WTC11 (cell line): Measurements from ENCODE around the gene LIMK1. TPM values are rescaled to one million over a fixed set of nuclear protein-coding genes. Genes with fewer than 3 reads are reported as not detected.

Experiments used
- ATAC-seq: fragments of 200-7000 bp; cut with Tn5 transposase; 2 replicates; pipeline ENCODE4 v1.10.0; 2021; ENCODE audit warnings: mild to moderate bottlenecking, moderate library complexity
- CTCF ChIA-PET: fragments of 300-600 bp; sonication (Branson Sonifier 250); formaldehyde crosslinking; loops from one replicate; lab custom pipeline; 2021; ENCODE audit warnings: antibody characterized with exemption; lab: Charles Lee
- POLR2A ChIA-PET: fragments of 350-600 bp; sonication (Branson Sonifier 250); formaldehyde crosslinking; loops from one replicate; lab custom pipeline; 2021; ENCODE audit warnings: antibody characterized with exemption; lab: Charles Lee
- DNase-seq: peaks from one replicate; pipeline ENCODE4 v3.0.0; 2021; ENCODE audit warnings: low spot score
- H3K27ac Mint-ChIP-seq: 2 replicates; pipeline ENCODE4 v1.8.0; 2021; ENCODE audit warnings: mixed read lengths
- H3K27me3 Mint-ChIP-seq: 2 replicates; pipeline ENCODE4 v1.8.0; 2021; ENCODE audit warnings: low read depth, mild to moderate bottlenecking, moderate library complexity, mixed read lengths
- H3K36me3 Mint-ChIP-seq: 2 replicates; pipeline ENCODE4 v1.8.0; 2021; ENCODE audit warnings: mixed read lengths
- H3K4me1 Mint-ChIP-seq: 2 replicates; pipeline ENCODE4 v1.8.0; 2022; ENCODE audit warnings: mixed read lengths
- H3K4me3 Mint-ChIP-seq: 2 replicates; pipeline ENCODE4 v1.8.0; 2021; ENCODE audit warnings: mild to moderate bottlenecking, moderate library complexity, mixed read lengths
- H3K9me3 Mint-ChIP-seq: 2 replicates; pipeline ENCODE4 v1.8.0; 2021; ENCODE audit warnings: mixed read lengths
- ATF6 ChIP-seq: sonication (generic); formaldehyde crosslinking; IDR thresholded peaks from 2 replicates; pipeline ENCODE4 v1.8.1; 2023; ENCODE audit warnings: mild to moderate bottlenecking, missing genetic modification reagents
- EMX1 ChIP-seq: fragments of 250-450 bp; sonication (Bioruptor Pico); IDR thresholded peaks from 2 replicates; pipeline ENCODE4 v1.8.0; 2021; ENCODE audit warnings: mild to moderate bottlenecking
- ESRRA ChIP-seq: sonication (generic); formaldehyde crosslinking; IDR thresholded peaks from 2 replicates; pipeline ENCODE4 v1.8.1; 2022; ENCODE audit warnings: mild to moderate bottlenecking, missing genetic modification reagents, borderline replicate concordance
- FOXP1 ChIP-seq: sonication (generic); formaldehyde crosslinking; IDR thresholded peaks from 2 replicates; pipeline ENCODE4 v1.8.0; 2022; ENCODE audit warnings: missing genetic modification reagents, mild to moderate bottlenecking, moderate library complexity, borderline replicate concordance
- GRHL2 ChIP-seq: fragments of 250-450 bp; sonication (Bioruptor Pico); IDR thresholded peaks from 2 replicates; pipeline ENCODE4 v1.8.0; 2022; ENCODE audit warnings: mild to moderate bottlenecking, moderate library complexity; ENCODE audit not compliant: insufficient replicate concordance, severe bottlenecking
- GTF2I ChIP-seq: fragments of 250-450 bp; sonication (Bioruptor Pico); conservative IDR thresholded peaks from 2 replicates; pipeline ENCODE4 v1.4.0; 2021; ENCODE audit warnings: mild to moderate bottlenecking
- IRF1 ChIP-seq: sonication (generic); formaldehyde crosslinking; IDR thresholded peaks from 2 replicates; pipeline ENCODE4 v1.8.0; 2023; ENCODE audit warnings: missing genetic modification reagents
- JAZF1 ChIP-seq: fragments of 250-450 bp; sonication (Bioruptor Pico); IDR thresholded peaks from 2 replicates; pipeline ENCODE4 v1.9.0; 2021; ENCODE audit warnings: moderate library complexity, mild to moderate bottlenecking, inconsistent platforms
- MYBL2 ChIP-seq: sonication (generic); formaldehyde crosslinking; IDR thresholded peaks from 2 replicates; pipeline ENCODE4 v1.8.1; 2023; ENCODE audit warnings: mild to moderate bottlenecking, moderate library complexity, missing genetic modification reagents
- NR3C1 ChIP-seq: sonication (generic); formaldehyde crosslinking; conservative IDR thresholded peaks from 2 replicates; pipeline ENCODE4 v1.8.1; 2023; ENCODE audit warnings: low read depth, mild to moderate bottlenecking, missing genetic modification reagents
- PREB ChIP-seq: sonication (generic); formaldehyde crosslinking; IDR thresholded peaks from 2 replicates; pipeline ENCODE4 v1.8.1; 2022; ENCODE audit warnings: mild to moderate bottlenecking, missing genetic modification reagents, moderate library complexity, borderline replicate concordance
- RELA ChIP-seq: sonication (generic); formaldehyde crosslinking; IDR thresholded peaks from 2 replicates; pipeline ENCODE4 v1.8.1; 2022; ENCODE audit warnings: missing genetic modification reagents, mild to moderate bottlenecking, borderline replicate concordance
- SMAD4 ChIP-seq: sonication (generic); formaldehyde crosslinking; IDR thresholded peaks from 2 replicates; pipeline ENCODE4 v1.8.0; 2022; ENCODE audit warnings: mild to moderate bottlenecking, missing genetic modification reagents
- SP1 ChIP-seq: sonication (generic); formaldehyde crosslinking; conservative IDR thresholded peaks from 2 replicates; pipeline ENCODE4 v1.8.1; 2022; ENCODE audit warnings: missing genetic modification reagents
- ZNF121 ChIP-seq: sonication (generic); formaldehyde crosslinking; IDR thresholded peaks from 2 replicates; pipeline ENCODE4 v1.8.0; 2023; ENCODE audit warnings: missing genetic modification reagents
- ZNF317 ChIP-seq: sonication (generic); formaldehyde crosslinking; IDR thresholded peaks from 2 replicates; pipeline ENCODE4 v1.8.1; 2023; ENCODE audit warnings: low read depth, mild to moderate bottlenecking, moderate library complexity, missing genetic modification reagents, borderline replicate concordance
- ZNF671 ChIP-seq: fragments of 250-450 bp; sonication (Bioruptor Pico); IDR thresholded peaks from 2 replicates; pipeline ENCODE4 v1.8.0; 2021; ENCODE audit warnings: mild to moderate bottlenecking
- ZSCAN18 ChIP-seq: fragments of 250-450 bp; sonication (Bioruptor Pico); IDR thresholded peaks from 2 replicates; pipeline ENCODE4 v2.1.2; 2022; ENCODE audit warnings: mild to moderate bottlenecking, moderate library complexity
- total RNA-seq: library from RNA; stranded (reverse); gene quantifications from 3 replicates; pipeline ENCODE4 v1.2.3, GENCODE V29; 2021
- TF ChIP-seq, protein P1 (sequence below): fragments of 250-450 bp; sonication (Bioruptor Pico); IDR thresholded peaks from 2 replicates; pipeline ENCODE4 v1.9.0; 2021; ENCODE audit warnings: mild to moderate bottlenecking
- TF ChIP-seq, protein P2 (sequence below): fragments of 200-600 bp; IDR thresholded peaks from 2 replicates; pipeline ENCODE4 v1.8.0; 2022; ENCODE audit warnings: antibody characterized with exemption

LIMK1 gene
- total RNA-seq, 1 experiment from 2014 or later = 85.4 TPM

- Mint-ChIP-seq H3K4me1 (peaks cover 30% of the 10 kb centered on the region), H3K4me3 (no peak overlapping the region), H3K9me3 (no peaks in the 10 kb centered on the region), H3K27ac (0 out of 2 replicates have a peak overlapping the region, but pooled peaks have one; percentile 27), H3K27me3 (no peaks in the 10 kb centered on the region), H3K36me3 (peaks cover 27% of the 10 kb centered on the region)
- DNase-seq (peak; percentile 34), ATAC-seq (peak; percentile 10)
- CTCF ChIA-PET = no interaction called here
- POLR2A ChIA-PET = interaction anchor here (1.0 kb wide), 1 partner anchor 8 kb away, joined by 3 read pairs; the partner anchor contains the start of gene LIMK1
- TF ChIP-seq MYBL2 (no peak), GRHL2 (CRISPR knock-in tag) (no peak), ZNF317 (CRISPR knock-in tag) (no peak), PREB (CRISPR knock-in tag) (no peak), GTF2I (CRISPR knock-in tag) (no peak), ZNF121 (CRISPR knock-in tag) (no peak), JAZF1 (no peak), IRF1 (no peak), RELA (CRISPR knock-in tag) (no peak), ZNF671 (CRISPR knock-in tag) (no peak), SMAD4 (no peak), ZSCAN18 (CRISPR knock-in tag) (no peak), ESRRA (CRISPR knock-in tag) (no peak), ATF6 (CRISPR knock-in tag) (no peak), NR3C1 (CRISPR knock-in tag) (no peak), EMX1 (no peak), FOXP1 (CRISPR knock-in tag) (no peak), SP1 (CRISPR knock-in tag) (no peak)
- TF ChIP-seq, protein P1, sequence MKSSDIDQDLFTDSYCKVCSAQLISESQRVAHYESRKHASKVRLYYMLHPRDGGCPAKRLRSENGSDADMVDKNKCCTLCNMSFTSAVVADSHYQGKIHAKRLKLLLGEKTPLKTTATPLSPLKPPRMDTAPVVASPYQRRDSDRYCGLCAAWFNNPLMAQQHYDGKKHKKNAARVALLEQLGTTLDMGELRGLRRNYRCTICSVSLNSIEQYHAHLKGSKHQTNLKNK (CRISPR knock-in tag) = no peak
- TF ChIP-seq, protein P2, sequence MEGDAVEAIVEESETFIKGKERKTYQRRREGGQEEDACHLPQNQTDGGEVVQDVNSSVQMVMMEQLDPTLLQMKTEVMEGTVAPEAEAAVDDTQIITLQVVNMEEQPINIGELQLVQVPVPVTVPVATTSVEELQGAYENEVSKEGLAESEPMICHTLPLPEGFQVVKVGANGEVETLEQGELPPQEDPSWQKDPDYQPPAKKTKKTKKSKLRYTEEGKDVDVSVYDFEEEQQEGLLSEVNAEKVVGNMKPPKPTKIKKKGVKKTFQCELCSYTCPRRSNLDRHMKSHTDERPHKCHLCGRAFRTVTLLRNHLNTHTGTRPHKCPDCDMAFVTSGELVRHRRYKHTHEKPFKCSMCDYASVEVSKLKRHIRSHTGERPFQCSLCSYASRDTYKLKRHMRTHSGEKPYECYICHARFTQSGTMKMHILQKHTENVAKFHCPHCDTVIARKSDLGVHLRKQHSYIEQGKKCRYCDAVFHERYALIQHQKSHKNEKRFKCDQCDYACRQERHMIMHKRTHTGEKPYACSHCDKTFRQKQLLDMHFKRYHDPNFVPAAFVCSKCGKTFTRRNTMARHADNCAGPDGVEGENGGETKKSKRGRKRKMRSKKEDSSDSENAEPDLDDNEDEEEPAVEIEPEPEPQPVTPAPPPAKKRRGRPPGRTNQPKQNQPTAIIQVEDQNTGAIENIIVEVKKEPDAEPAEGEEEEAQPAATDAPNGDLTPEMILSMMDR = no peak
Measured at GRCh38 chr7:74092321-74092963, 8.8 kb downstream of the LIMK1 start.
